GM18519 (cell line): ENCODE measurements around the gene UBE2U.
"Not testable (repeated sequence)": the region's sequence is repeated elsewhere in the genome, so short reads cannot be mapped to it uniquely, and the experiment has no call there.

Source experiments
- ATAC-seq: cut with Tn5 transposase; IDR thresholded peaks from one replicate; pipeline ENCODE4 v1.9.1; 2021; ENCODE audit warnings: mild to moderate bottlenecking, moderate library complexity; ENCODE audit not compliant: unreplicated experiment, low FRiP score

Gene UBE2U

DNA sequence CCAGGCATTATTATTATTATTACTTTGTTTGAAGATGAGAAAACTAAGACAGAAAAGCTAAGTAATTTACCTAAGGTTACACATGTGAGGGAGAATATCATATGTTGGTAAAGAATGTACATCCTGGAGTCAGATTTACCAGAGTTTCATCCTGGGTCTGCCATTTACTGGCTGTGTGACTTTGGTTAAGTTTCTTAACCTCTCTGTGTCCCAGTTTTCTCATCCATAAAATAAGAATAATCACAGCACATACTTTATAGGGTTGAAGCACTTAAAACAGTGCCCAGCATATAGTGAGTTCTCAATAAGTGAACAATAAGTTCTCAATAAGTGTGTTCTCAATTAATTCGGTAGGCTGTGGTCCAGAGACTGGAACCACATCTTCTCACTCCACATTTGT is 32.5 kb downstream of the UBE2U start:
- no peak for ATAC-seq

- no peak for ATAC-seq
Observed at GRCh38 chr1:64236541-64236954, 33.1 kb downstream of the UBE2U start.

DNA sequence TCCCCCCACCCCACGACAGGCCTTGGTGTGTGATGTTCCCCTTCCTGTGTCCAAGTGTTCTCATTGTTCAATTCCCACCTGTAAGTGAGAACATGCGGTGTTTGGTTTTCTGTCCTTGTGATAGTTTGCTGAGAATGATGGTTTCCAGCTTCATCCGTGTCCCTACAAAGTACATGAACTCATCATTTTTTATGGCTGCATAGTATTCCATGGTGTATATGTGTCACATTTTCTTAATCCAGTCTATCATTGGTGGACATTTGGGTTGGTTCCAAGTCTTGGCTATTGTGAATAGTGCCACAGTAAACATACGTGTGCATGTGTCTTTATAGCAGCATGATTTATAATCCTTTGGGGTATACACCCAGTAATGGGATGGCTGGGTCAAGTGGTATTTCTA is 36.1 kb downstream of the UBE2U start:
- ATAC-seq: not testable (repeated sequence)

- no peak for ATAC-seq
Observed at GRCh38 chr1:64240206-64240605, 36.8 kb downstream of the UBE2U start.

DNA sequence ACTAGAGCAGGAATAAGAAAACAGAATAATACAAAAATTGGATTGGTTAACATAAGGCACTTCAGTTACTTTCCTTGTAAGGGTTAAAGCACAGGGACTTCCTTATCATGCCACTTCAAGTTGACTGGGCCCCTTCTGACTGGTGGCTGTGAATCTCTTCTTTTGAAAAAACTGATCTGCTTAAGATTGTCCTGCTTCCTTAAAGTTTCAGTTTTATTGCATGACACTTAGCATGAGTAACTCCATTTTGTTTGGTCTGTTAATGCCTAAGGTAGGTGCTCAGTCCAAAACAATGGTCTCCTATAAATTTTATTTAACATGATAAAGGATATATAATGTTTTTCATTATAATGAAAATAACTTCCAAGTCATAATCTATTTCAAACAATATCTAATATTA is 37.6 kb downstream of the UBE2U start:
- ATAC-seq: no peak

DNA sequence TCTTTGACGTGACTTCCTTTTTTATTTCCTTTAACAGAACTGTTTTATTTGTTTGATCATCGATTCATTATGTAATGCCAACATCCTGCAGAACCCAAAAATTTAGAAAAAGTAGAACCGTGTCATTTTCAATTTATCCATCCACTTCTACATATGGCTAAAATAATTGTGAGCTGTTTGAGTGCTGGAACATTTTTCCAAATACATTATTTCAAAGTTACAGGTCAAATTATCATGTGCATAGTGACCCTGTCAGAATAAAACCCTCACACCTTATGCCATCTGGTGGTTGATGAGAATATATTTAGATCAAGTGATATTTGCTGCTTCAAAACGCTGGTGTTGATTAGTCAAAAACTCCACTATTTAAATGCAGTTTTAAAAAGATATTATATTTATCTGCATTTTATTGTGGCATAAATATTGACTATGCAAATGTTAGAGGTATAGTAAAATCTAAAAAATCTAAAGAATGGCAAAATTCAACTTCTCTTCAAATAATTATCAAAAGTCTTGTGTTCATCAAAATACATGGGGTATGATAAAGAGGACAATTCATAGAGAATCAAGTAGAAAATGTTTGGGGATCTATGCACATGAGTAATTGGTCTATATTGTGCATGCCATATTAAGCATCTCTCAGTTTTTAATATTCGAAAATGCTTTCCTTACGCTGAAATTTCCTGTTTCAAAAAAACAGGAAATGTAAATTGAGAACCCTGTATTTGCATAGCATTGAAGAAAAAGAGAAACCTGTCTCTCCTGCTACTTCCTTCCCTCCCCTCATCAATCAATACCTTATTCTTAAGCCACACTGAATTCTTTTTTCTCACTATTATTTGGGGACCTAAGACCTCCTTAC is 39.7 kb downstream of the UBE2U start:
- no peak for ATAC-seq

- ATAC-seq: no peak
Observed at GRCh38 chr1:64243757-64244080, 40.3 kb downstream of the UBE2U start.

DNA sequence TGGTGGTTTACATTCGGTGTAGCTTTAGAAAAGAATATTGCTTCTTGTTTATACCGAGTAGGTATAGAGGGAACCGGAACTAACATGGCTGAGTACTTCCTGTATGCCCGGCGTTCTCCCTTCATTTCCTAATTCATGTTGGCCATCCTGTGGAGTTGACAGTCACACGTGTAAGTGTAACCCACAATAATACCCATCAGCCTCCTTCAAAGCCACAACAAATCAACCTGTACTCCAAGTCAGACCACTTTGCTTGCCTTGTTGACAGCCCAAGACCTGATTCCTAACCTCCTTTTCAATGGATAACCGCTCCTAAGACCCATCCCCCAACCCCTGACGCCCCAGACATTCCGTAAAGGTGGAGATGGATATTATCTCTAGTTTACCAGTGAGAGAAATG is 42.1 kb downstream of the UBE2U start:
- ATAC-seq: no peak

- no peak for ATAC-seq
Observed at GRCh38 chr1:64246294-64246917, 43.0 kb downstream of the UBE2U start.

DNA sequence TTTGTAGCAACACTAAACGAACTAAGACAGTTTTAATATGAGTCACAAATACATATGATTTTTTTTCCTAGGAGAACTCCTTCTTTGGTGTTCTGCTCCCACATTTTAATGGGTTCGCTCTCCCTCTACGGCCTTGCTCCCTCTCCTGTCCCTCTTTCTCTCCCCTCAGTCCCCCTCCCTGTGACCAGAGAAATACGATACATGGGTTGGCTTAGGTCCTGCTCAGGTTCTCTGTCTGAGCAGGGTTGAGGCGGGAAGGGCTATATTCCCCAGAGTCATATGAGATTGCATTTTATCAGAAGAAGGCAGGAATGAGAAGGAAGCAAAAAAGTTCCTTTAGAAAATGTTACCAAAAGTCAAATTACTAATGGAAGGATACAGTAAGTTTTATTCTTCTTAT is 44.6 kb downstream of the UBE2U start:
- no peak for ATAC-seq

- not testable (repeated sequence) for ATAC-seq
Observed at GRCh38 chr1:64250472-64250871, 47.0 kb downstream of the UBE2U start.

DNA sequence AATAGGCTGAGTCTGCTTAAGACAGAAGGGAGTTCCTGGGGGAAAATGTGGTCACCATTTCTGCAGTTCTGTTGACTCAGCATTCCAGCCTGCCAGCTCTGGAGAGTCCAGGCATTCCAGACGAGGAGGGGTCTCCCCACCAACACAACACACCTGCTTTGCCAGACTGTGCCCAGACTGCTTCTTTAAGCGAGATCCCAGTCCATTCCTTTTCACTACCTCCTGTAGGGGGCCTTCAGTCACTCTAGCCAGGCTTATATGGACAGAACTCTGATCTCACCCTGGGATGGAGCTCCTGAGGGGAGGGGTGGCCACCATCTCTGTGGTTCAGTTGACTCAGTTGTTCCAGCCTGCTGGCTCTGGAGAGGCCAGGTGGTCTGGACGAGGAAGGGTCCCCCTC is 48.5 kb downstream of the UBE2U start:
- ATAC-seq: no peak

DNA sequence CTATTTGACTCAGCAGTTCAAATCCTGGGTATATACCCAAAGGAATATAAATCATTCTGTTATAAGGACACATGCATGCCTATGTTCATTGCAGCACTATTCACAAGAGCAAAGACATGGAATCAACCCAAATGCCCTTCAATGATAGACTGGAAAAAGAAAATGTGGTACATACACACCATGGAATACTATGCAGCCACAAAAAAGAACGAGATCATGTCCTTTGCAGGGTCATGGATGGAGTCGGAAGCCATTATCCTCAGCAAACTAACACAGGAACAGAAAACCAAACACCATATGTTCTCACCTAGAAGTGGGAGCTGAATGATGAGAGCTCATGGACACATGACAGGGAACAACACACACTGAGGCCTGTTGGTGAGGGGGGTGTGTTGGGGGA is 53.8 kb downstream of the UBE2U start:
- ATAC-seq: not testable (repeated sequence)

GRCh38 chr1:64258444-64258843 is 55.0 kb downstream of the UBE2U start:
- ATAC-seq: not testable (repeated sequence)

- ATAC-seq: no peak
Observed at GRCh38 chr1:64263335-64263734, 59.9 kb downstream of the UBE2U start.

- ATAC-seq: no peak
Observed at GRCh38 chr1:64263856-64264255, 60.4 kb downstream of the UBE2U start.

DNA sequence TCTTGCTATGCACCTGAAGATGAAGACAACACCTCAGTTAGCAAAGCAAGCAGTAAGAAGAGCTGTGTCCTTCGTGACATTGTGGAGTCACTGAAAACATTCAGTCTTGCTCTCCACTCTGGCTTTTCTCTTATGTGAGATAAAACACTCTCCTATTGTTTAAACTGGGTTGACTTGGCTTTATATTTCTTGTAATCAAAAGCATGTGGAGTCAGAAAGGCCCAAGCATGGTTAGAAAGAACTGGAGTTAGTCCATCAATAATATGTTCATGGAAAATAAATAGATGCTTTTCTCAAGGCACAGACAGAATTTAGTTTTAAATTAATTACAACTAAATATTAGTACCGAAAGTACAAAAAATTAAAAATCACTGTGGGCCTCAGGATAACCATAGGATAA is 61.7 kb downstream of the UBE2U start:
- no peak for ATAC-seq

DNA sequence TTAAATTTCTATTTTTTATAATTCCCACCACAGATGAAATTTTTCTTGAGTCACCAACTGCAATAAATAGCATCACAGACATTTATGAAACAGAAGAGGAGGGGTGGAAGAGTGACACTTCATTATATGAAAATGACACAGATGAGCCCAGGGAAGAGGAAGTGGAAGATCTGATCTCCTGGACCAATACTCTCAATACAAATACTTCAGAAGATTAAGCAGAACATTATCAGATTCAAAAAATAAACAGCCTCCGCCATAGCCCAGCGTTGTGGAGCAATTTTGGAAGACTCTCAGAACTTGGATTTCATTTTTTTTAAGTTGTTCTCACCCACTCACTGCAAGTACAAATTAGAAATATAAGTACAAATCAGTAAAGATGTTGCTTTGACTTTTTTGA is 63.6 kb downstream of the UBE2U start:
- ATAC-seq: no peak

- ATAC-seq: peak; percentile 39
Observed at GRCh38 chr1:64268653-64269557, 65.5 kb downstream of the UBE2U start.

- no peak for ATAC-seq
Observed at GRCh38 chr1:64269558-64269884, 66.1 kb downstream of the UBE2U start.

DNA sequence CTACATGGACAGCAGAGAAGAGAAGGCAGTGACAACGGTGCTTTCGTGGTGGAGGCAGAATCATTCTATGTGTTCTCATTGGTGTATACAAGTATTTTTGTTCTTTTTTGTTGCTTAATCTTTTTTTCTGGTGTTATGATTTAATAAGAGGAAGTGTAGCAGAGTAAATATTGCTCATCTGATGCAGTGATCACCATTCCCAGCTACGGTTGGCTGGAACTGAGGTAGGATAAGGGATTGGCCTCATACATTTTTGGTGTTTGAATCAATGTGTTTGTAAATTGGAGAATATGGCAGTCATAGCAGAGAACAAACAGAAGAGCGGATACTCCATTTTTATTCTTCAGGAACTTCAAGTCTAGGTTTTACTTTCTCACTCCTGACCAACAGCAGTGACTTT is 76.6 kb downstream of the UBE2U start:
- no peak for ATAC-seq
